MG63 (cell line): ENCODE measurements around the gene FBXL19. TPM values are rescaled to one million over a fixed set of nuclear protein-coding genes. Genes with fewer than 3 reads are reported as not detected.
"Not testable (repeated sequence)": the region's sequence is repeated elsewhere in the genome, so short reads cannot be mapped to it uniquely, and the experiment has no call there.

Source experiments
- DNase-seq: peaks from one replicate; pipeline ENCODE4 v3.0.0-alpha.2; 2020
- H3K27me3 ChIP-seq: fragments of 250-450 bp; sonication (Bioruptor Pico); 2 replicates; pipeline ENCODE4 v1.5.1; 2020; ENCODE audit warnings: mild to moderate bottlenecking, moderate library complexity
- H3K36me3 ChIP-seq: fragments of 250-450 bp; sonication (Bioruptor Pico); 2 replicates; pipeline ENCODE4 v1.5.1; 2020; ENCODE audit warnings: mild to moderate bottlenecking, moderate library complexity
- H3K4me3 ChIP-seq: fragments of 250-450 bp; sonication (Bioruptor Pico); 2 replicates; pipeline ENCODE4 v1.5.1; 2020; ENCODE audit warnings: mild to moderate bottlenecking, moderate library complexity
- H3K9me3 ChIP-seq: fragments of 250-450 bp; sonication (Bioruptor Pico); 2 replicates; pipeline ENCODE4 v1.5.1; 2020; ENCODE audit warnings: mild to moderate bottlenecking, moderate library complexity
- total RNA-seq: library from RNA; depleted of rRNA; stranded (reverse); fragments of >200 nt; shearing (Covaris generic); gene quantifications from 2 replicates; pipeline ENCODE4 v1.2.3, GENCODE V29; 2014; ENCODE audit warnings: low replicate concordance; rRNA removed

Gene FBXL19
- total RNA-seq, result 19.5 and 31.2 TPM in 2 replicates

DNA sequence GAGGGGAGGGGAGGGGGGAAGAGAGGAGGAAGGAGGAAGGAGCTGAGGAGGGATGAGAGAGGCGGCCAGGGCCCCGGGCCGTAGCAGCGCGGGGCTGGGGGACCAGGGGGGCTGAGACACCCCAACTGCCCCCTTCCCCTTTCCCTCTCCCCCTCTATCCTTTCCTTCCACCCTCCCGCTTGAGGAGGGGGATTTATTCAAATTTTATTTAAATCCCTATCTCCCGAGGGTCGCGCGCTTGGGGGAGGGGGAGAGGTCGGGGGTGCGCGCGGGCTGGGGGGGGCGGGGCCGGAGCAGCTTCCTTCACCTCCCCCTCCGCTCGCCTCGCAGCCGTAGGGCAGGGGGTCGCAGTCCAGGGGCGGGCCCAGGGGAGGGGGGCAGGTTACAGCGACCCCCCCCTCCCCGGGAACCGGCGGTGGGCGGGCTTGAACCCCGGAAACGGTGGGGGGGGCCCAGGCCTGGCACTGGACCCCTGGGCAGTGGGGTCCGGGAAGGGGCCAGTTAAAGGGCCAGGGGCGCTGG, at the start of gene FBXL19:
FBXL19 (plus strand) TSS at position 19 of the 522 bp plus-strand sequence. CDS start 2,183 bp downstream, outside the sequence.
- Histone ChIP-seq H3K9me3 (no peaks in the 10 kb centered on the region), H3K36me3 (peaks cover 24% of the 10 kb centered on the region), H3K27me3 (no peaks in the 10 kb centered on the region), H3K4me3 (peak within 1 kb of the TSS; percentile 97)
- DNase-seq, result no peak

- H3K36me3 ChIP-seq, result peaks cover 25% of the 10 kb centered on the region
These were observed 49.0 kb upstream of the FBXL19 start for GRCh38 chr16:30874244-30874820.

GRCh38 chr16:30874821-30875717, 48.3 kb upstream of the FBXL19 start:
- peak overlapping the region; percentile 84 for H3K4me3 ChIP-seq
- DNase-seq, result peak; percentile 95
- H3K9me3 ChIP-seq, result no peaks in the 10 kb centered on the region
- H3K36me3 ChIP-seq, result peaks cover 28% of the 10 kb centered on the region
- H3K27me3 ChIP-seq, result no peaks in the 10 kb centered on the region

More at GRCh38 chr16:30874244-30874820, 49.0 kb upstream of the FBXL19 start:
- no peak for DNase-seq
- Histone ChIP-seq H3K27me3 (no peaks in the 10 kb centered on the region), H3K4me3 (peak overlapping the region; percentile 84), H3K9me3 (no peaks in the 10 kb centered on the region)

- no peaks in the 10 kb centered on the region for H3K9me3 ChIP-seq
- no peaks in the 10 kb centered on the region for H3K27me3 ChIP-seq
- peaks cover 31% of the 10 kb centered on the region for H3K36me3 ChIP-seq
- no peak for DNase-seq
- peak overlapping the region; percentile 84 for H3K4me3 ChIP-seq
These were observed 47.2 kb upstream of the FBXL19 start for GRCh38 chr16:30875871-30876801.

DNA sequence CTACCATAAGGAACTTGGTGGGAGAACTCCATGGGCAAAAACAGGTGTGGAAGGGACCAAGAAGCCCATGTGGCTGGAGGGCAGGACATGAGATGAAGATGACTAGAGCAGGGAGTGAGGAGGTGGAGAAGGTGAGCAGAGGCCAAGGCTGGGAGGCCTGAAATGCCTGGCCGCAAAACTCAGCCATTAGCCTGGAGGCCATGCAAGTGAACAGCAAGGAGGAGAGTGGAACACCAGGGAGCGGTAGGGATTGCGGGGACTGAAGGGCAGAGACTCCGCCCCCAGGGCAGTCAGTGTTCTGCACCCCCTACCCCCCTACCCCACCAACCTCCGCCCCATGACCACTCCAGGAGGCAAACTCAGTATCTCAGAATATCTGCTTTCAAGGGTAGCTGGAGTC, 46.5 kb upstream of the FBXL19 start:
- Histone ChIP-seq H3K27me3 (no peaks in the 10 kb centered on the region), H3K4me3 (peak overlapping the region; percentile 84), H3K36me3 (peaks cover 33% of the 10 kb centered on the region), H3K9me3 (no peaks in the 10 kb centered on the region)
- no peak for DNase-seq

DNA sequence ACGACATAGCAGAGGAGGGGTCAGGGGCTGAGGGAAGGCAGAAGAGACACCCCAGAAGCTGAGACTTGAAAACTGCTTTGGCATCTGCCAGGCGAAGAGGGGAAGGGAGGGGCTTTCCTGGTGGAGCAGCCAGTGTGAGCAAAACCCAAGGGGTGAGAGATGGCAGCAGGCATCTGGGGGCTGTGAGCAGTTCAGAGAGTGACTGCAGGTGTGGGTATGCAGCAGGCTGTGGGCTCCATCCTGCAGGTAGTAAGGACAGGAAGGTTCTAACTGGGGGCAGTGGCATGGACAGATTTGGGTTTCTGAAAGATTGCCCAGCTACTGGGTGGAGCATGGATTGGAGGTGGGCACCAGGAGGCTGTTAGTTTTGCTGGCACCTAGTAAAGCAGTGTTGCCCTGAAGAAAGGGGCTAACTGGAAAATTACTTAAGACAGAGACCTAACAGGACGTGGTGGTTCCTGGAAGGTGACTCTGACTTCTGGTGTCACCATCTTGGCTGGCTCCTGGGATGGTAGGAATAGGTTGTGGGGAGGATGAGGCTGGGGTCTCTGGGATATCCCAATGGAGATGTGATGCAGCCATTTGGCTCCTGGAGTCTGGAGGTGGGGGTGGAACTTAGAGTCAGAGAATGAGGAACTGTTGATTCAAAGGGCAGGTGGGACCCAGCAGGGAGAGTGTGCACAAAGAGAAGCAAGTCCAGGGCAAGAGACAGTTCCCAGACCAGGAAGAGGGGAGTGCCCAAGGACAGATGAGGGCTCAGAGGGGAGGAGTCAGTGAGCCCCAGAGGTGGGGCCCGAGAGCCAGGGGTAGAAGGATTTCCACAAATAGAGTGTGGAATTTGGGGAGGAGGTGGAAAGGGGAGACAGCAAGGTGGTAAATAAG, 40.7 kb upstream of the FBXL19 start:
- H3K27me3 ChIP-seq, result no peaks in the 10 kb centered on the region
- H3K4me3 ChIP-seq, result no peak overlapping the region
- H3K36me3 ChIP-seq, result peaks cover 47% of the 10 kb centered on the region
- no peak for DNase-seq
- no peaks in the 10 kb centered on the region for H3K9me3 ChIP-seq

GRCh38 chr16:30884760-30885159, 38.6 kb upstream of the FBXL19 start:
- H3K9me3 ChIP-seq, result no peaks in the 10 kb centered on the region
- no peak for DNase-seq
- H3K36me3 ChIP-seq, result peaks cover 46% of the 10 kb centered on the region
- H3K4me3 ChIP-seq, result no peak overlapping the region
- no peaks in the 10 kb centered on the region for H3K27me3 ChIP-seq

- Histone ChIP-seq H3K36me3 (peaks cover 45% of the 10 kb centered on the region), H3K27me3 (no peaks in the 10 kb centered on the region), H3K9me3 (no peaks in the 10 kb centered on the region), H3K4me3 (no peak overlapping the region)
- DNase-seq, result no peak
These were observed 38.2 kb upstream of the FBXL19 start for GRCh38 chr16:30885196-30885595.

GRCh38 chr16:30886145-30886544, 37.2 kb upstream of the FBXL19 start:
- no peak for DNase-seq
- H3K27me3 ChIP-seq, result no peaks in the 10 kb centered on the region
- H3K9me3 ChIP-seq, result no peaks in the 10 kb centered on the region
- H3K4me3 ChIP-seq, result no peak overlapping the region
- peaks cover 49% of the 10 kb centered on the region for H3K36me3 ChIP-seq

- H3K4me3 ChIP-seq, result no peak overlapping the region
- no peaks in the 10 kb centered on the region for H3K27me3 ChIP-seq
- no peak for DNase-seq
- H3K9me3 ChIP-seq, result no peaks in the 10 kb centered on the region
- peaks cover 62% of the 10 kb centered on the region for H3K36me3 ChIP-seq
These were observed 35.4 kb upstream of the FBXL19 start for GRCh38 chr16:30887927-30888326.

DNA sequence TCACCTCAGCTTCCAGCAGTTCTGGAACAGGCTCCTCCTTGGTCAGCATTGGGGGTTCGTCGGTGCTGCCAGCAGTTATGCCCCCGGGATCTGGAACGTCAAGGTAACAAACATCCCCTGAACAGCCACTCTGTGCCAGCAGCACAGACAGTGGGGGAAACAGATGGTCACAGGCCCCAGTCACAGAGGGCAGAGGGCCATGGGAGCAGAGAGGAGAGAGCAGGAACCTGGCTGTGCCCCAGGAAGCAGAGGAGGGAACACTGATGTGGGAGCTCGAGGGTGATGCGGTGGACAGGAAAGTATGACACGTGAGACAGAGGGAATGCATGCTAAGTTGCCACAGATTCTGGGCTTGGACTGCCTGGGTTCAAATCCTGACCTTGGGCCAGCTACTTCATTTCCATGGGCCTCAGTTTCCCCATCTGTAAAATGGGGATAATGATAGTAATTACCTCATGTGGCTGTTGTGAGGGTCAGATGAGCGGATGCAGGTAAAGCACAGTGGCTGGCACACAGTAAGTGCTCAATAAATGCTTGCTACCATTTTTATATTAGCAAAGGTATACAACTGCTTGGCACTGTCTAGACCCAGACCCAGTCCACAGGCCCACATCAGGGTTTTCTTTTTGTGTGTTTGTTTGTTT, 34.4 kb upstream of the FBXL19 start:
- DNase-seq, result no peak
- no peaks in the 10 kb centered on the region for H3K9me3 ChIP-seq
- H3K27me3 ChIP-seq, result no peaks in the 10 kb centered on the region
- H3K4me3 ChIP-seq, result no peak overlapping the region
- H3K36me3 ChIP-seq, result peaks cover 62% of the 10 kb centered on the region

DNA sequence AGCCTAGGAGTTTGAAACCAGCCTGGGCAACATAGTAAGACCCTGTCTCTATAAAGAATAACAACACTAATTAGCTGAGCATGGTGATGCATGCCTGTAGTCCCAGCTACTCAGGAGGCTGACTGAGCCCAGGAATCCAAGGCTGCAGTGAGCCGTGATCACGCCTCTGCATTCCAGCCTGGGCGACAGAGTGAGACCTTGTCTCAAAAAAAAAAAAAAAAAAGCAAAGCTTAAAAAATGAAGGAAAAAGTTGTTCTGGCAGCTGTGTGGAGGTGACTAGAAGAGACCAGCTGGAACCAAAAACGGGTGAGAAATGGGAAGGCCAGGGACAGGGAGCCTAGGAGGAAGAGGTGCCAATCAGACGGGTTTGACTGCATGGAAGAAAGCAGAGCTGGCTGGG, 33.7 kb upstream of the FBXL19 start:
- DNase-seq, result no peak
- H3K9me3 ChIP-seq, result no peaks in the 10 kb centered on the region
- H3K36me3 ChIP-seq, result peaks cover 59% of the 10 kb centered on the region
- H3K4me3 ChIP-seq, result no peak overlapping the region
- H3K27me3 ChIP-seq, result no peaks in the 10 kb centered on the region

GRCh38 chr16:30891043-30891823, 32.1 kb upstream of the FBXL19 start:
- not testable (repeated sequence) for H3K9me3 ChIP-seq, H3K4me3 ChIP-seq, DNase-seq, H3K27me3 ChIP-seq
- H3K36me3 ChIP-seq, result peaks cover 46% of the 10 kb centered on the region

DNA sequence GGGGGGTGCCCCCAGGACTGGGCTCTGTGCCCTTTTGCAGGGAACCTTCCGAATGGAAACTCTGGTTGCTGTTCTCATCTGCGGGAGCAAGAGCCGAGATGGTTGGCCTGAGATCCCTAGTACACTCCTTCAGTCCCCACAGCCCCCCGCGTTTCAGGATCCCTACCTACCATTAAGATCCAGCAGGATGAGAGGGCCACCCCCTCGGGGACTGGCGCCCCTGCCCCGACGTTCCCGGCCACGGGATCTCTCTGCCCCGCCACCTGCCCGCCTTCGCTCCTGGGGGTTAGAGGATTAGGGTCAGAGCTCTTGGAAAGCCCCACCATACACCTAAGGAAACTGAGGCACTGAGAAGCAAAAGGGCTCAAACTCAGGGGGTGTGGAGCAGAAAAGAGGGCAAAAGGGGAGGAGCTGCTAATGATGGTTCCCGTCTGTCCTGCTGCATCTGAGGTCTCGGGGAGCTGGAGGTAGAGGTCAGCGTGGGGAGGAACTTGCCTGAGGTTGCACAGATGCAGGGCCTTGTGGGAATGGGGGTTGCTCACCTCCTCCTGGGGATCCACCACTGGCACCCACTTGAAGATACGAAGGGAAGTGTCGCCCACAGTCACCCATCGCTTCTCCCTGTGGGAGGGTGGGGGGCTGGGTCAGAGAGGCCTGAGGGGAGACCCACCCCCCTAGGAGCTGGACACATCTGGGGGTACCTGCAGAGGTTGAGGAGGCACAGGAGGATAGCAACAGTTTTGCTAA, 30.5 kb upstream of the FBXL19 start:
- H3K9me3 ChIP-seq, result no peaks in the 10 kb centered on the region
- H3K4me3 ChIP-seq, result peak overlapping the region; percentile 86
- H3K27me3 ChIP-seq, result no peaks in the 10 kb centered on the region
- H3K36me3 ChIP-seq, result peaks cover 33% of the 10 kb centered on the region
- no peak for DNase-seq
